Middle frontal gyrus (tissue), 1 donor: ENCODE measurements around the gene COL18A1.

Source experiments
- DNase-seq: peaks from one replicate; pipeline ENCODE4 v3.0.0-alpha.2; 2015; ENCODE audit warnings: low spot score; ENCODE audit errors: extremely low spot score

The COL18A1 gene

DNA sequence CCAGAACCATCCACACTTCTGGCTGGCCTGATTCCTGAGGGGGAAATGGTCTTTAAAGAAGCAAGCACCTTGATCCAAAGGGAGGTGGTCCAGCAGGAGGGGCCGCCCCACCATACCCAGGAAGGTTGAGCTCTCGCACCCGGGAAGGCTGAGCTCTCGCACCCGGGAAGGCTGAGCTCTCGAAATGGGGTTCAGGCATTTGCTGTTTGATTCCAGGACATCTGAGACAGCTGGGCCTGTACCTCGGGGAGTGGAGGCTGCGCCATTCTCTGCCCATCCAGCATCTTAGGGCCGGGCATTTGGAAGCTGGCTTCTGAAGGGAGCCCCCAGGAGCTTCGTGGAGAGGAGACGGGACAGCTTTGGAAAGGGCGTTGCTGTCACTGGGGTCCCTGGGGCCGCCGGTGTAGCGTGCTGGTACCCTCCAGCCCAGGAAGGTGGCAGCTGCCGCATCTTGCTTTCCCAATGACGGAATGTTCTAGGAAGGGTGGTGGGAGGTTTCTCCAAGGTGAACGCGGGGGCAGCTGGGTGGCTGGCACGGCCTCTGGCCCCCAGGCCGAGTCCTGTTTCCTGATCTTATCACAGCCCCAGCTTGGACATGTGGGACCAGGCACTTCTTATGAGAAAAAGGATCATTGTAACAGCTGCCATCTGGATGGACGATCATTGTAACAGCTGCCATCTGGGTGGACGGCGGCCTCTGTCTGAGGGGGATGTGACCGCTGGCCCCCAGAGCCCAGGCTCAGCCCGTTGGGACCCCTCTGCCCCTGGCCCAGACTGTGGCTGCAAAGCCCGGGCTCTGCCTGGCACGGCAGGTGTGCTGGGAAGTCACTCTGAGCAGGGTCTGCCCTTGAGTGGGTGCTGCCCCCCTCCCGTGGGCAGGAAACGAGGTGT is 61.6 kb downstream of the COL18A1 start:
- no peak for DNase-seq

DNA sequence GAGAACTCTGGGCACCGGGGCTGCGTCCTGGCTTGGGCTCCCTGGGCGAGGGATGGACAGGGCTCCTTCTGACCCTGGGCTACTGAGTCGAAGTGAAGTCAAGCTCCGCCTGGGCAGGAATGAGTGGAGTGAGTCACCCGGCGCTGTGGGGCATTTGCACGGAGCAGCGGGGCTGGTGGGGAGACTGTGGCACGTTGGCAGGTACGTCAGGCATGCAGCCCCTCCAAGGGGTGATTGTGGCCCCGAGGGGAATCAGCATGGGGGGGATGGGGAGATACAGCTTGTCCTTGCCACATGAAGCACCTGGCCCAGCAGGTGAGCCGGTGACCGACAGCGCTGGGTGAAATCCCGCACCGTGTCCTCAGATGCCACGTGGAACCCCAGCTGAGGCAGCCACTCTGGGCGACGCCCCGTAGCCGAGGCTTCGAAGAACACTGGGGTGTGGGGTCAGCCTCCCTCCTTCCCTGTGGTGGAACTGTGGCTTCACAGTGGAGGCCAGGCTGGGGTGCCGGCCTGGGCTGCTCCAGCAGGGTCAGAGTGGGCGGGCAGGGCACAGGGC is 62.3 kb downstream of the COL18A1 start:
- DNase-seq = no peak

DNA sequence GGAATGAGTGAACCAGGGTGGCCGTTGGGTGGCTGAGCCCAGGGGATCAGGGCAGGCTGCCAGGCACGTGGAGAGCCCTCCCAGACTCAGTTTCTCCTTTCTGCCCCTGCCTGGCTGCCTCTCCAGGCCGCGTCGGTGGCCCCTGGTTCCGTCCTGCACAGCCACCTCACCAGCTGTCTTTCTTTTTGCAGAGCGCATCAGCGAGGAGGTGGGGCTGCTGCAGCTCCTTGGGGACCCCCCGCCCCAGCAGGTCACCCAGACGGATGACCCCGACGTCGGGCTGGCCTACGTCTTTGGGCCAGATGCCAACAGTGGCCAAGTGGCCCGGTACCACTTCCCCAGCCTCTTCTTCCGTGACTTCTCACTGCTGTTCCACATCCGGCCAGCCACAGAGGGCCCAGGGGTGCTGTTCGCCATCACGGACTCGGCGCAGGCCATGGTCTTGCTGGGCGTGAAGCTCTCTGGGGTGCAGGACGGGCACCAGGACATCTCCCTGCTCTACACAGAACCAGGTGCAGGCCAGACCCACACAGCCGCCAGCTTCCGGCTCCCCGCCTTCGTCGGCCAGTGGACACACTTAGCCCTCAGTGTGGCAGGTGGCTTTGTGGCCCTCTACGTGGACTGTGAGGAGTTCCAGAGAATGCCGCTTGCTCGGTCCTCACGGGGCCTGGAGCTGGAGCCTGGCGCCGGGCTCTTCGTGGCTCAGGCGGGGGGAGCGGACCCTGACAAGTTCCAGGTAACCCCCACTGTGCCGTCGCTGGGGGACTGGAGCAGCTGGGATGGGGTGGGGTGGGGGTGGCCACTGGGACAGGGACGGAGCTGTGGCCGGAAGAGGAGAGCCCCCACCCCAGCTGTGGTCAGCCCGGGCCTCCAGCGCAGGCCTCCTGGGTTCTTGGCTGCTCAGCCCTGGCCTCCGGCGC is 63.3 kb downstream of the COL18A1 start:
- DNase-seq = no peak

DNA sequence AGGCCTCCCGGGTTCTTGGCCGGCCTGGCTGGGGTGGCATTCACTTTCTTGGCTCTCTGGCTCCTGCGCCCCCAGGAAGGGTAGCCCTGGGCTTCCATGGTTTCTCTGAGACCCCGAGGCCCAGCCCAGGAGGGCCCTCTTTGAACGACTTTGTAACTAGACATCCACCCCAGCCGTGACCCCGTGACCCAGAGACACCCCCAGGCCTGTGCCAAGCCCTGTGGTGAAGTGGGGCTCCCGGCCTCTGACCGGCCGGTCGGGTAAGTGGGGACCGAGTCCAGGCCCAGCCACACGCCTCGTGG is 64.0 kb downstream of the COL18A1 start:
- no peak for DNase-seq

DNA sequence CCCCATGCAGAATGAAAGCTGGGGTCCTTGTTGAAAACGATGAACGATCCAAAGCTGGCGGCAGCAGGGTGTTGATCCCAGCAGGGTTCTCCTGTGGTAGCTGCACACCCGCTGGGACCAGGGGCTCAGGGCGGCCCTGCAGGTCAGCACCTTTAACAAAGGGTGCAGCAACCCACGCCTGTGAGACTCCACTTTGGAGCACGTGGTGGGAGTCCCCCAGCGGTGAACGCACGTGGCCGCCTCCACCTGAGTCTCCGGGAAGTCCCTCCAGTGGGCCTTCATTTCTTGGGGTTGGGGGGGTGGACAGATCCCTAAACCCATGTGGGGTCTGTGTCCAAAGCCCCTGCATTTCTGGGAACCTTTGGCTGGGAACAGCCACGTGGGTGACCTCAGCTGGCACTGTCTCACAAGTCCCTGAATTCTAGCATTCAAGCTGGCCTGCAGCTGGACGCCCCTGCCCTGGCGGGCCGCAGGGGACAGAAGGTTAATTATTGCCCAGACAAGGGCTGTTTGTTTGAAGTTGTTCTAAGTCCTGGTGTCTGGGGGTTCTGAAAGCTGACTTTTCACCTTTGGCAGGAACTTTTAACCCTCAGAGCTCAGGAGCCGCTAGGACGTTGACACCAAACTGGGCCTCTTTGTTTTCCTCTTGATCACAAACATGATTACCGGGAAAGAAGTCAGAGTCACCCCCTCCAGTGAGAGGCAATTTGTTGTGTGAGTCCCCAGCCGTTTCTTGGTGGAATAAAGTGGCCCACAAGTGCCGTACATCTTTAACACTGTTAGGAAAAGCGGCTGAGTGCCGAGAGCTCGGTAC is 64.5 kb downstream of the COL18A1 start:
- peak; percentile 23 for DNase-seq

DNA sequence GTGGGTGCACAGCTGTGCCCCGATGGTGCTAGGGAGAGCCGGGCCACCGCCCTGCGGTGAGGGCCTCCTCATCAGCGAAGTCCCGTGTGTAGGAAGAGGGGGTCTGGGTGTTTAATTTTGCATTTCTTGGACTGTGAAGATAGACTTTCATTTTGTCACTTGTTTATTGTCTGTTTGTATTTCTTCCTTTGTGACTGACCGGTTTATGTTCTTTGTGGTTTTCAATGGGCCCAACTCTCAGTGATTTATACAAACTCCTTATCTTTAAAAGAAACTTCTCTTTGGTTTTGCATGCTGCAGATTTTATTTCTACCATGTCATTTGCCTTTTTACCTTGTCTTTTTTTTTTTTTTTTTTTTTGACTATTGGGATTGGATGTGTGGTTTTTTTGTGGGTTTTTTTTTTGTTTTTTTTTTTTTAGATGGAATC is 65.1 kb downstream of the COL18A1 start:
- no peak for DNase-seq

DNA sequence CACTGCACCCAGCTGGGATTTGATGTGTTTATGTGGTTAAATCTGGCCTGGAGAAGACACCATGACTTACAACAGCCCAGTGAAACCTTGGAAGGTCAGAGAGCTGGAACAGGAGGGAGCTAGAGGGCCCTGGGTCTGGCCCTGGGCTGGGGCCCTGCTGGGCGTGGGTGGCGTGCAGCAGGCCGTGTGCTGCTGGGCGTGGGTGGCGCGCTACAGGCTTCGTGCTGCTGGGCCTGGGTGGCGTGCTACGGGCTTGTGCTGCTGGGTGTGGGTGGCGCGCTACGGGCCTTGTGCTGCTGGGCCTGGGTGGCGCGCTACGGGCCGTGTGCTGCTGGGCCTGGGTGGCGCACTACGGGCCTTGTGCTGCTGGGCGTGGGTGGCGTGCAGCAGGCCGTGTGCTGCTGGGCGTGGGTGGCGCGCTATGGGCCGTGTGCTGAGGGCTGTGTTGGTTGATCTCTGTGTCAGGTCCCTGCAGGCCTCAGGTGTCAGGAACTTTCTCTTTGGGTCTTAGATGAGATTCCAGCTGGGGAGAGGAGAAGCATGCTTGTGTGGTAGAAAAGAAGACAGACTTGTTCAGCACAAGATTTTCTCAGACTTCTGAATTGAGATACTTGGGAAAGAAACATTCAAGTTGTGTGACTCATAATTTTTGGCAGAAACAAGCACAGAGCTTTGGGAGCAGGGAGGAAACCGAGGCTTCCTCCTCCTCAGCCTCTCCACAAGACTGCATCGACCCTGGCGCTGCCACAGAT is 66.0 kb downstream of the COL18A1 start:
- no peak for DNase-seq

DNA sequence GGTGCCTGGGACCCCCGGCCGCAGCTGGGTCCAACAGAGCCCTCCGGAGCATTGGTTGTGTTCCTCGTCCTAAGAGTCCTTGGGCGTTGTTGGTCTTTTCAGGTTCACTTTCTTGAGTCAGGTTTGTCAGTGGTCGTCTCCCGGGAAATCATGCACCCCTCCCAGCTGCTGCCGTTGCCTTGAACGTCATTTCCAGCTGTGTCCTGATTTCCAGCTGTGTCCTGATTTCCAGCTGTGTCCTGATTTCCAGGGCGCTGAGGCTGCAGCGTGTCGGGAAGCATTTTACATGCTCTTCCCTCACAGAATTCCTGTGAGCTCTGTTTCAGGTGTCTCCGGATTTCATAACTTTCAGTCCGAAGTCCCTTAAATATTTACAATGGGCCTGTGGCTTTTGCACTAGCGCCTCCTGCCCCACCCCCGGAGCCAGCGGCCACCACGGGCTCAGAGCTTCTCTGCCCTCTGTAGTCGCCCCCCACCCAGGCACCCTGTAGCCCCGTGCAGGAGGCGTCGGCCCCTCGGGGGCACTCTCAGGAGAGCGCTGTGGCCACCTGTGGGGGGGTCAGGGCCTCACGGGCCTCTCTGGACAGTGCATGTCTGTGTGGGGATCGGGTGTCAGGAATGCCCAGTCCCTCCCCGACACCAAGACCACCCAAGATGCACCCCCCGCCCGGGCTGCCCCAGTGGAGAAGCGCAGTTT is 66.7 kb downstream of the COL18A1 start:
- DNase-seq = no peak

DNA sequence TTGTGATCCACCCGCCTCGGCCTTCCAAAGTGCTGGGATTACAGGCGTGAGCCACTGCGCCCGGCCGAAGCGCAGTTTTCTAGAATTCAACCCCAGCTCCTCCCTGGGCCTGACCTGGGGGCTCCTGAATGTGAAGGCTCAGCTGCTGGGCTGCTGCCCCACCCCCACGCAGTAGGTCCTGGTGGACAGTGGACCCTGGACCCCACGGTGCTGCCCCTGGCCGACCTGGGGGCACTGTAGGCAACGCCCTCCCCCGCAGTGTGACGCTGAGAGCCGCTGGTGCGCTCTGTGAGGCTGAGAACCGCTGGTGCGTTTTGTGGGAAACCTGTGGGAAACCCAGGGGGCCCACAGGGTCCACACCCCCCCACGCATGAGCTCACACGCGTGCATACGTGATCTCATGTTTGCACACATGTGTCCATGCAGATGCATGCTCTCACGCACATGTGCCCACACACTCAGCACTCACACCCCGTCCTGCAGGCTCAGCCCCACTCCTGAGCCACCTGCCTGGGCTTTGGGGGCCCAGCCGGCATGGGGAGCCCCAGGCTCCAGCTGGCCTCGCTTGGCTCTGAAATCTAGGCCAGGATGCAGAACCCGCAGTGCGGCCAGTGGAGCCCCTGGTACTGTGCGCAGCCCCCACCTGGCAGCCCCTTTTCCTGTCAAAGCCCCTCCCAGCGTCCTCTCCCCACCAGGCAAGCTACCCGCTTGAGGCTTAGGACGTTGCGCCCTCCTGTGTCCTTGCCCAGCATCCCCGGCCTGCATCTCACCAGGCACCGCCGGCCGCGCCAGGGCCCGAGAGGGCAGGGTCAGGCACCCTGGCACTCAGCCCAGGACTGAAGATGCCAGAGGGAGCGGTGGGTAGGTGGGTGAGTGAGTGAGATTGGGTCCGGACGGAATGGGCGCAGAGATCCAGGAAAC is 67.7 kb downstream of the COL18A1 start:
- DNase-seq = no peak

DNA sequence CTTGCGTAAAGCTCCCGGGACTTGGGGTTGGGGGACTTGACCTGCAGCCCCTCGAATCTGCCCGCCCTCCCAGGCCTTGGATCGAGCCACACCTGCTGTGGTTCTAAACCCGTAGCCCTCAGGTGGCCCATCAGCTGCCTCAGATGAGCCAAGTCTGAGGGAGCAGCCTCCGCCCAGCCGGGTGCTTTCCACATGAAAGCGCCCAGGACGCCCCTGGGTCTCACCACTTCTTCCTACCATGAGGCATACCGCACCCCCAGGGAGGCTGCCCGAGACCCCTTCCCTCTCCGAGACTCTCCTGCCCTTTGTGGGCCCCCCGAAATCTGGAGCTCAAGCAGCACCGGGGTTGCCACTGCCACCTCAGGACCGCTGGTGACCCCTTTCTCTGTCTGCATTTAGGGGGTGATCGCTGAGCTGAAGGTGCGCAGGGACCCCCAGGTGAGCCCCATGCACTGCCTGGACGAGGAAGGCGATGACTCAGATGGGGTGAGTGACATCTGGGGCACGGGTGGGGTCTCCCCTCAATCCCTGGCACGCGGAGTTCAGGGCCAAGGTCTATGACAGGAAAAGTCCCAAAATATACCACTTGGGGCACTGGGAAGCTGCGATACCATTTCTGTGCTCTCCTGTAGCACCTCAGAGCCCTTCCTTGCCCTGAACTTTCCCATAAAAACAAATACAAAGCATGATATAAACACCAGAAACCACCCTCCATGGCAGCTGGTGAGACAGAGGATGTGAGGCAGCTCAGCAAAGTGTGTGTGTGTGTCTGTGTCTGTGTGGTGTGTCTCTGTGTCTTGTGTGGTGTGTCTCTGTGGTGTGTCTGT is 68.7 kb downstream of the COL18A1 start:
- DNase-seq = no peak

DNA sequence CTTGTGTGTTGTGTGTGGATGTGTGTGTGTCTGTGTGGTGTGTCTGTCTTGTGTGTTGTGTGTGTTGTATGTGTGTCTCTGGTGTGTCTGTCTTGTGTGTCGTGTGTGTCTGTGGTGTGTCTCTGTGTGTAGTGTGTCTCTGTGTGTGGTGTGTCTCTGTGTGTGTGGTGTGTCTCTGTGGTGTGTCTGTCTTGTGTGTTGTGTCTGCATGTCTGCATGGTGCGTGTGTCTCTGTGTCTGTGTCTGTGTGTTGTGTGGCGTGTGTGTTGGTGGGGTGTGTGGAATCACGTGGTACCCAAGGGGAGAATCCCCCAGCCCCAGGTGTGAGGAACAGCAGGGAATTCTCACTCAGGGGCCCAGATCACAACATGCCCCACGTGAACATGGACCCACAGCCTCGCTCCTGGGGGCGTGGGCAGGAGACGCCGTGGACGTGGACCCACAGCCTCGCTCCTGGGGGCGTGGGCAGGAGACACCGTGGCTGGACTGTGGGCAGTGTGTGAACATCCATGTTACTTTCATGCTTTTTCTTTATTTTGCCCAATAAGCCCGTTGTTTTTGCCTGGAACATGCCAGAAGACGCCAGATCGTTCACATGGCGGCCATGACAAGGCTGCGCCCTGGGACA is 69.5 kb downstream of the COL18A1 start:
- DNase-seq = no peak

DNA sequence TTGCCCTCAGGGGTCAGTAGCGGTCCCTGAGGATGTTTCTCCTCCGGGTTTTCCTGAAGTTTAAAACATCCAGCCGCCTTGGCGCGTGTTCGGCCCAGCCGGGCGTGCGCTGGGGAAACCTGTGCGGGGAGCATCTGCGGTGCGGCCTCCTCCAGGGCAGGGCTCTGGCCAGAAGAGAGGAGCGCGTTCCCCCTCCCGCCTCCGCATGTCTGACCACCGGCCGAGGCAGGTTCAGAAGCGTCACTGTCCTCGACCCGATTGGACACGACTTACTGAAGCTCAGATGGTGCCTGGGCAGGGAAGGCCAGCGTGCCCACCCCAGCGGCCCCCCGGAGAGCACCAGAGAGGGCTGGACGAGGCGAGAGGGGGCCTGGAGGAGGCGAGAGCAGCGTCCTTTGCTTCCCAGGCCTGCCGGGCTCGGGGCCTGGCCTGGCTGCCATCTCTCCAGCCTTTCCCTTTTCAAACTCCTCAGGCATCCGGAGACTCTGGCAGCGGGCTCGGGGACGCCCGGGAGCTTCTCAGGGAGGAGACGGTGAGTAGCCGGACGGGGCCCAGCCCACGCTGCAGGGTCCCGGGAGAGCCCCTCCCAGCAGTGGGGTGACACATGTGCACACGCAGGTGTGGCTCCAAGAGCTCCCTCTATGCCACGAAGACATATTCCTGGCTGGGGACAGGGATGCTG is 70.2 kb downstream of the COL18A1 start:
- DNase-seq = no peak

DNA sequence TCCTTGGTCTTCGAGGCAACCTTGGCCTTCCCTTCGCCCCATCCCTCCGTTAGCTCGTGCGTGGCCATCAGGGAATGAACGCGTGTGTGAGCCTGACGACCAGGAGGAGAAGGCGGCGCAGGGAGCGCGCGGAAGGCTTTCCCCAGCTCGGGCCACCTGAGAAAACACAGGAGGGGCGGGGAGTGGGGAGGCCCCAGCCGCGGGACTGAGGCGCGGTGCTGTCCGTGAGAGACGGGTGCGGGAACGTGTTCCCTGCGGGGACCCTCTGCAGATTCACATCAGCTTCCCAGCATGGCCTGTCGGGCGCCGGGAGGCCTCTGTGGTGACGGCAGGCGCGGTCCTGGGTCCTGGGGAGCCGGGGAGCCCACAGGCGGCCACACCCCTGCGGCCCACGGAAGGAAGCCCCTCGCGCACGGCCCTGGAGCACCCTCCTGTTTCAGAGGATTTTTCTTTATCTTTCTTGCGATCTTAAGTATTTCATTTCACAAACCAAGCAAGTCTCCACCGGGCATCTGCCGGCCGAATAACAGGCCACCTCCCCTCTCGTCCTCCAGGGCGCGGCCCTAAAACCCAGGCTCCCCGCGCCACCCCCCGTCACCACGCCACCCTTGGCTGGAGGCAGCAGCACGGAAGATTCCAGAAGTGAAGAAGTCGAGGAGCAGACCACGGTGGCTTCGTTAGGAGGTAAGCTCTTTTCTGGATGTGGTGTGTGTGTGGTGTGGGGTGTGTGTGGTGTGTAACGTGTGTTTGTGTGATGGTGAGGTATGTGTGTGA is 71.0 kb downstream of the COL18A1 start:
- no peak for DNase-seq

DNA sequence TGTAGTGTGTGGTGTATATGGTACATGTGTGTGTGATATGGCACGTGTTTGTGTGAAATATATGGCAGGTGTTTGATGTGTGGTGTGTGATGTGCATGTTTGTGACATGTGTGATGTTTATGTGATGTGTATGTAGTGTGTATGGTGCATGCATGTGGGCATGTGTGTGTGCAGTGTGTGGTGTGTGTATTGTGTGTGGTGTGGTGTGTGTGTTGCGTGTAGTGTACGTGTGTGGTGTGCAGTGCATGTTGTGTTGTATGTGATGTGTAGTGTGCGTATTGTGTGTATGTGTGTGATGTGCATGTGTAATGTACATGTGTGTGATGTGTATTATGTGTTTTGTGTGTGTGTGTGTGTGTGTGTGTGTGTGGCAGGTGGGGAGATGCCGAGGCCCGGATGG is 71.6 kb downstream of the COL18A1 start:
- no peak for DNase-seq

DNA sequence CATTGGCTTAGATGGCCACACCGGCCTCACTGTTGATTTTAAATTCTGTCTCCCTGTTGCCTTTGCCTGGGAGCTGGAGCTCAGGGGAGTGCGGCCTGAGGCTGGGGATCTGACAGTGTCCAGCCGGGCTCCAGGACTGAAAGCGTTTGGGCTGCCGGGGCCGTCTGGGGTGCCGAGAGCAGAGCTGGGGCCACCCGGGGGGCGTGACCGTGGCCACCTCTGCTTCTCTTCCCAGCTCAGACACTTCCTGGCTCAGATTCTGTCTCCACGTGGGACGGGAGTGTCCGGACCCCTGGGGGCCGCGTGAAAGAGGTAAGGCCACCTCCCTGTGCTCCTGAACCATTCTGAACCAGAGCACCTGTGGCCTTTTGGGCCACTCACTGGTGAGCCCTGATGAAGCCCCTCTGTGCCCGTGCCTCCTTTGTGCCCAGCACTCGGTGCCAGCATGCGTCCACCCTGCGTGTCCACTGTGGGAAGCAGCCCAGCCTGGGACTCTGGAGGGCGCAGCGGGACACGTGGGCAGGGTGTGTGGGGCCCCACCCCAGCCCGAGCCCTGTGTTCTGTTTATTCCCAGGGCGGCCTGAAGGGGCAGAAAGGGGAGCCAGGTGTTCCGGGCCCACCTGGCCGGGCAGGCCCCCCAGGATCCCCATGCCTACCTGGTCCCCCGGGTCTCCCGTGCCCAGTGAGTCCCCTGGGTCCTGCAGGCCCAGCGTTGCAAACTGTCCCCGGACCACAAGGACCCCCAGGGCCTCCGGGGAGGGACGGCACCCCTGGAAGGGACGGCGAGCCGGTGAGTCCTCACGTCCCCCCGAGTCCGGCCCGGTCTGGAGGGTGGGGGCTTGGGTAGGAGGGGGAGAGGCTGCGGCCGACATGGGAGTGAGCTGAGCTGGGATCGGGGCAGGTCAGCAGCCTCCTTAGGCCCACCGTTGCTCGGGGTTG is 72.5 kb downstream of the COL18A1 start:
- no peak for DNase-seq
